Neural cell (in vitro differentiated cells): ENCODE data around the gene HDAC1.

ENCODE experiments used
- EZH2 ChIP-seq: fragments of 200-600, 300-800 bp; shearing (Covaris generic), sonication (generic); IDR thresholded peaks from 2 replicates; pipeline ENCODE4 v1.6.1; 2014; ENCODE audit warnings: antibody characterized with exemption, low read length, borderline replicate concordance, mild to moderate bottlenecking; ENCODE audit not compliant: insufficient read depth, poor library complexity, severe bottlenecking
- POLR2AphosphoS5 ChIP-seq: IDR thresholded peaks from 2 replicates; pipeline ENCODE4 v1.6.1; 2012
- RAD21 ChIP-seq: fragments of 450-650 bp; conservative IDR thresholded peaks from 2 replicates; pipeline ENCODE4 v1.6.1; 2014; ENCODE audit warnings: antibody characterized with exemption, mild to moderate bottlenecking, moderate library complexity
- TF ChIP-seq, protein P1 (sequence below): fragments of 450-650 bp; IDR thresholded peaks from 2 replicates; pipeline ENCODE4 v1.5.1; 2014; ENCODE audit warnings: antibody characterized with exemption, mild to moderate bottlenecking, moderate library complexity; ENCODE audit not compliant: poor library complexity, severe bottlenecking
- TF ChIP-seq, protein P2 (sequence below): IDR thresholded peaks from 2 replicates; pipeline ENCODE4 v1.6.1; 2012; ENCODE audit warnings: borderline replicate concordance

GRCh38 chr1:32303997-32304622 lies 12.2 kb downstream of the HDAC1 start:
- TF ChIP-seq, protein P1, sequence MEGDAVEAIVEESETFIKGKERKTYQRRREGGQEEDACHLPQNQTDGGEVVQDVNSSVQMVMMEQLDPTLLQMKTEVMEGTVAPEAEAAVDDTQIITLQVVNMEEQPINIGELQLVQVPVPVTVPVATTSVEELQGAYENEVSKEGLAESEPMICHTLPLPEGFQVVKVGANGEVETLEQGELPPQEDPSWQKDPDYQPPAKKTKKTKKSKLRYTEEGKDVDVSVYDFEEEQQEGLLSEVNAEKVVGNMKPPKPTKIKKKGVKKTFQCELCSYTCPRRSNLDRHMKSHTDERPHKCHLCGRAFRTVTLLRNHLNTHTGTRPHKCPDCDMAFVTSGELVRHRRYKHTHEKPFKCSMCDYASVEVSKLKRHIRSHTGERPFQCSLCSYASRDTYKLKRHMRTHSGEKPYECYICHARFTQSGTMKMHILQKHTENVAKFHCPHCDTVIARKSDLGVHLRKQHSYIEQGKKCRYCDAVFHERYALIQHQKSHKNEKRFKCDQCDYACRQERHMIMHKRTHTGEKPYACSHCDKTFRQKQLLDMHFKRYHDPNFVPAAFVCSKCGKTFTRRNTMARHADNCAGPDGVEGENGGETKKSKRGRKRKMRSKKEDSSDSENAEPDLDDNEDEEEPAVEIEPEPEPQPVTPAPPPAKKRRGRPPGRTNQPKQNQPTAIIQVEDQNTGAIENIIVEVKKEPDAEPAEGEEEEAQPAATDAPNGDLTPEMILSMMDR: no peak
- TF ChIP-seq, protein P2, sequence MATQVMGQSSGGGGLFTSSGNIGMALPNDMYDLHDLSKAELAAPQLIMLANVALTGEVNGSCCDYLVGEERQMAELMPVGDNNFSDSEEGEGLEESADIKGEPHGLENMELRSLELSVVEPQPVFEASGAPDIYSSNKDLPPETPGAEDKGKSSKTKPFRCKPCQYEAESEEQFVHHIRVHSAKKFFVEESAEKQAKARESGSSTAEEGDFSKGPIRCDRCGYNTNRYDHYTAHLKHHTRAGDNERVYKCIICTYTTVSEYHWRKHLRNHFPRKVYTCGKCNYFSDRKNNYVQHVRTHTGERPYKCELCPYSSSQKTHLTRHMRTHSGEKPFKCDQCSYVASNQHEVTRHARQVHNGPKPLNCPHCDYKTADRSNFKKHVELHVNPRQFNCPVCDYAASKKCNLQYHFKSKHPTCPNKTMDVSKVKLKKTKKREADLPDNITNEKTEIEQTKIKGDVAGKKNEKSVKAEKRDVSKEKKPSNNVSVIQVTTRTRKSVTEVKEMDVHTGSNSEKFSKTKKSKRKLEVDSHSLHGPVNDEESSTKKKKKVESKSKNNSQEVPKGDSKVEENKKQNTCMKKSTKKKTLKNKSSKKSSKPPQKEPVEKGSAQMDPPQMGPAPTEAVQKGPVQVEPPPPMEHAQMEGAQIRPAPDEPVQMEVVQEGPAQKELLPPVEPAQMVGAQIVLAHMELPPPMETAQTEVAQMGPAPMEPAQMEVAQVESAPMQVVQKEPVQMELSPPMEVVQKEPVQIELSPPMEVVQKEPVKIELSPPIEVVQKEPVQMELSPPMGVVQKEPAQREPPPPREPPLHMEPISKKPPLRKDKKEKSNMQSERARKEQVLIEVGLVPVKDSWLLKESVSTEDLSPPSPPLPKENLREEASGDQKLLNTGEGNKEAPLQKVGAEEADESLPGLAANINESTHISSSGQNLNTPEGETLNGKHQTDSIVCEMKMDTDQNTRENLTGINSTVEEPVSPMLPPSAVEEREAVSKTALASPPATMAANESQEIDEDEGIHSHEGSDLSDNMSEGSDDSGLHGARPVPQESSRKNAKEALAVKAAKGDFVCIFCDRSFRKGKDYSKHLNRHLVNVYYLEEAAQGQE: no peak
- no peak for TF ChIP-seq EZH2
- TF ChIP-seq RAD21: no peak
- TF ChIP-seq POLR2AphosphoS5: no peak
